IMR-90 (cell line): Measurements from ENCODE around the gene NT5C. TPM values are rescaled to one million over a fixed set of nuclear protein-coding genes. Genes with fewer than 3 reads are reported as not detected.
A peak's percentile ranks its signal among the peaks of the same experiment; 100 is the strongest.

Experiments used
- ATAC-seq: fragments of 200-7000 bp; cut with Tn5 transposase; 2 replicates; pipeline ENCODE4 v1.9.1; 2020; ENCODE audit warnings: low read depth, mild to moderate bottlenecking, moderate library complexity
- BruUV-seq: library from RNA; stranded (reverse); fragments of 400-500 nt; replicated peaks from 2 replicates; lab custom pipeline; 2021; lab: Mats Ljungman, UMichigan
- CTCF ChIA-PET: fragments of 300-600 bp; formaldehyde crosslinking; extraction: SDS; loops from one replicate; lab custom pipeline; 2021; ENCODE audit warnings: antibody characterized with exemption; lab: Yijun Ruan, JAX
- POLR2A ChIA-PET: fragments of 300-600 bp; sonication (Branson Sonifier 250); formaldehyde crosslinking; loops from one replicate; lab custom pipeline; 2022; ENCODE audit warnings: antibody characterized with exemption; ENCODE audit not compliant: unreplicated experiment; lab: Charles Lee
- DNase-seq: peaks from one replicate; pipeline ENCODE4 v3.0.0; 2013
- H2AFZ ChIP-seq: replicated peaks from 2 replicates; pipeline ENCODE3; 2013; ENCODE audit warnings: low read length, mild to moderate bottlenecking; ENCODE audit not compliant: poor library complexity
- H2AK5ac ChIP-seq: 2 replicates; pipeline ENCODE4 v1.6.1; 2013; ENCODE audit warnings: low read depth, low read length, inconsistent platforms
- H2AK9ac ChIP-seq: replicated peaks from 2 replicates; pipeline ENCODE3; 2013; ENCODE audit warnings: mild to moderate bottlenecking, low read depth, low read length, moderate library complexity; ENCODE audit not compliant: poor library complexity
- H2BK120ac ChIP-seq: 2 replicates; pipeline ENCODE4 v1.6.1; 2013; ENCODE audit warnings: low read depth, low read length, inconsistent platforms
- H2BK15ac ChIP-seq: 3 replicates; pipeline ENCODE4 v1.6.1; 2013; ENCODE audit warnings: low read depth, low read length, inconsistent platforms
- H2BK20ac ChIP-seq: 2 replicates; pipeline ENCODE4 v1.6.1; 2013; ENCODE audit warnings: low read depth, mild to moderate bottlenecking, inconsistent platforms, low read length, moderate library complexity
- H2BK5ac ChIP-seq: 2 replicates; pipeline ENCODE4 v1.6.1; 2013; ENCODE audit warnings: mild to moderate bottlenecking, low read depth, low read length, inconsistent platforms; ENCODE audit not compliant: poor library complexity, severe bottlenecking
- H3K14ac ChIP-seq: replicated peaks from 2 replicates; pipeline ENCODE4 v1.6.1; 2013; ENCODE audit warnings: low read depth, low read length, inconsistent platforms
- H3K18ac ChIP-seq: 2 replicates; pipeline ENCODE4 v1.6.1; 2013; ENCODE audit warnings: low read depth, low read length, control low read depth
- H3K23ac ChIP-seq: 2 replicates; pipeline ENCODE4 v1.6.1; 2013; ENCODE audit warnings: low read depth, low read length, inconsistent platforms
- H3K27ac ChIP-seq: 2 replicates; pipeline ENCODE4 v1.5.1; 2013; ENCODE audit warnings: mild to moderate bottlenecking, control low read depth, low read length; ENCODE audit not compliant: insufficient read depth
- H3K27me3 ChIP-seq: 2 replicates; pipeline ENCODE4 v1.6.1; 2013; ENCODE audit warnings: low read length; ENCODE audit not compliant: control insufficient read depth, insufficient read depth
- H3K36me3 ChIP-seq: 2 replicates; pipeline ENCODE4 v1.6.1; 2013; ENCODE audit warnings: low read length, mixed read lengths; ENCODE audit not compliant: control insufficient read depth, insufficient read depth
- H3K4ac ChIP-seq: 2 replicates; pipeline ENCODE4 v1.6.1; 2013; ENCODE audit warnings: low read depth, low read length, inconsistent platforms
- H3K4me1 ChIP-seq: 2 replicates; pipeline ENCODE4 v1.6.1; 2013; ENCODE audit warnings: low read length, mixed read lengths; ENCODE audit not compliant: control insufficient read depth, insufficient read depth
- H3K4me2 ChIP-seq: 2 replicates; pipeline ENCODE4 v1.6.1; 2013; ENCODE audit warnings: low read depth, mild to moderate bottlenecking, control low read depth, low read length, moderate library complexity
- H3K4me3 ChIP-seq: 2 replicates; pipeline ENCODE4 v1.5.1; 2013; ENCODE audit warnings: low read depth, mild to moderate bottlenecking, control low read depth, low read length, moderate library complexity; ENCODE audit not compliant: insufficient read depth
- H3K56ac ChIP-seq: 2 replicates; pipeline ENCODE4 v1.6.1; 2013; ENCODE audit warnings: low read length, inconsistent platforms; ENCODE audit not compliant: insufficient read depth; ENCODE audit errors: extremely low read depth
- H3K79me1 ChIP-seq, 2 experiments: 2 replicates each; pipeline ENCODE4 v1.6.1; 2013; ENCODE audit warnings: low read length in 2 of 2, inconsistent platforms in 1 of 2, low read depth in 1 of 2
- H3K9ac ChIP-seq: 2 replicates; pipeline ENCODE4 v1.6.1; 2013; ENCODE audit warnings: low read depth, low read length, control low read depth
- H3K9me1 ChIP-seq: 2 replicates; pipeline ENCODE4 v1.6.1; 2013; ENCODE audit warnings: low read length, inconsistent platforms; ENCODE audit not compliant: insufficient read depth
- H3K9me3 ChIP-seq: 2 replicates; pipeline ENCODE4 v1.6.1; 2013; ENCODE audit warnings: low read length; ENCODE audit not compliant: control insufficient read depth, insufficient read depth
- H4K20me1 ChIP-seq: 2 replicates; pipeline ENCODE4 v1.6.1; 2013; ENCODE audit warnings: low read length, inconsistent platforms; ENCODE audit not compliant: insufficient read depth
- H4K5ac ChIP-seq: 2 replicates; pipeline ENCODE4 v1.6.1; 2013; ENCODE audit warnings: mild to moderate bottlenecking, low read depth, low read length, control low read depth
- H4K8ac ChIP-seq, 2 experiments: 2 replicates each; pipeline ENCODE4 v1.6.1; 2013; ENCODE audit warnings: low read depth in 2 of 2, low read length in 2 of 2, control low read depth in 1 of 2, inconsistent platforms in 1 of 2
- H4K91ac ChIP-seq: 2 replicates; pipeline ENCODE4 v1.6.1; 2013; ENCODE audit warnings: low read depth, low read length, inconsistent platforms; ENCODE audit not compliant: insufficient read depth
- CEBPB ChIP-seq: IDR thresholded peaks from 2 replicates; pipeline ENCODE4 v1.6.1; 2012; ENCODE audit warnings: low read depth, low read length, improper control_type of control experiment
- CHD1 ChIP-seq: IDR thresholded peaks from 2 replicates; pipeline ENCODE4 v1.6.1; 2012; ENCODE audit warnings: low read depth, low read length, improper control_type of control experiment
- CTCF ChIP-seq: conservative IDR thresholded peaks from 2 replicates; pipeline ENCODE4 v1.5.1; 2012; ENCODE audit warnings: mild to moderate bottlenecking, low read depth, low read length, improper control_type of control experiment
- FOS ChIP-seq: fragments of 150-350 bp; IDR thresholded peaks from 2 replicates; pipeline ENCODE4 v1.6.1; 2016; ENCODE audit warnings: low read depth, low read length
- MAFK ChIP-seq: IDR thresholded peaks from 2 replicates; pipeline ENCODE4 v1.6.1; 2012; ENCODE audit warnings: low read depth, low read length, improper control_type of control experiment
- MAZ ChIP-seq: IDR thresholded peaks from 2 replicates; pipeline ENCODE4 v1.6.1; 2012; ENCODE audit warnings: low read depth, mild to moderate bottlenecking, low read length, improper control_type of control experiment, moderate library complexity, borderline replicate concordance
- MXI1 ChIP-seq: IDR thresholded peaks from 2 replicates; pipeline ENCODE4 v1.6.1; 2012; ENCODE audit warnings: low read depth, mild to moderate bottlenecking, low read length, moderate library complexity, borderline replicate concordance
- NFE2L2 ChIP-seq: fragments of 150-350 bp; IDR thresholded peaks from 2 replicates; pipeline ENCODE4 v1.6.1; 2016; ENCODE audit warnings: low read depth, mild to moderate bottlenecking, low read length
- RAD21 ChIP-seq: IDR thresholded peaks from 2 replicates; pipeline ENCODE4 v1.6.1; 2012; ENCODE audit warnings: low read length, improper control_type of control experiment
- SMC3 ChIP-seq: fragments of 150-350 bp; IDR thresholded peaks from 2 replicates; pipeline ENCODE4 v1.6.1; 2016; ENCODE audit warnings: low read depth, mild to moderate bottlenecking, antibody characterized with exemption, low read length, moderate library complexity
- WGBS, 2 experiments: methylation state at CpG; one replicate each; pipeline versions ENCODE4 v1.1.5 to v1.1.7; 2013; ENCODE audit warnings: missing lambda C conversion rate in 2 of 2; ENCODE audit not compliant: insufficient read length in 1 of 2; ENCODE audit errors: extremely low coverage in 2 of 2; 5-methylcytosine and 5-hydroxymethylcytosine counted together
- dilution Hi-C: fragments of 300-500 bp; cut with HindIII; formaldehyde crosslinking; loops from one replicate; pipeline ENCODE4 v1.14.3; 2018; ENCODE audit warnings: low sequenced_read_pairs; ENCODE audit not compliant: unreplicated experiment
- in situ Hi-C: fragments of 300-500 bp; cut with MboI; formaldehyde crosslinking; loops from 3 replicates; pipeline ENCODE4 v1.14.3; 2019; ENCODE audit warnings: low sequenced_read_pairs, inconsistent platforms, mixed read lengths
- intact Hi-C: fragments of 100-400 bp; cut with micrococcal nuclease; formaldehyde crosslinking; loops from 2 replicates; pipeline ENCODE4 v1.10.0; 2022
- polyA plus RNA-seq, 3 experiments: library from polyadenylated mRNA; depleted of rRNA; stranded (reverse); fragments of >200 nt; gene quantifications; 2 replicates each; pipeline ENCODE4 v1.2.3, GENCODE V29; 2012; ENCODE audit warnings: low replicate concordance in 1 of 3
- total RNA-seq: library from RNA; depleted of rRNA; stranded (reverse); fragments of >200 nt; gene quantifications from 2 replicates; pipeline ENCODE4 v1.2.3, GENCODE V29; 2012
- TF ChIP-seq, protein P1 (sequence below): fragments of 150-350 bp; IDR thresholded peaks from 2 replicates; pipeline ENCODE4 v1.6.1; 2017; ENCODE audit warnings: mild to moderate bottlenecking, antibody characterized with exemption, low read length, low read depth

Gene NT5C
- total and polyA plus RNA-seq, 2 of the 4 experiments (the other 2 are of a cell fraction) = 24.0 to 44.6 TPM

DNA sequence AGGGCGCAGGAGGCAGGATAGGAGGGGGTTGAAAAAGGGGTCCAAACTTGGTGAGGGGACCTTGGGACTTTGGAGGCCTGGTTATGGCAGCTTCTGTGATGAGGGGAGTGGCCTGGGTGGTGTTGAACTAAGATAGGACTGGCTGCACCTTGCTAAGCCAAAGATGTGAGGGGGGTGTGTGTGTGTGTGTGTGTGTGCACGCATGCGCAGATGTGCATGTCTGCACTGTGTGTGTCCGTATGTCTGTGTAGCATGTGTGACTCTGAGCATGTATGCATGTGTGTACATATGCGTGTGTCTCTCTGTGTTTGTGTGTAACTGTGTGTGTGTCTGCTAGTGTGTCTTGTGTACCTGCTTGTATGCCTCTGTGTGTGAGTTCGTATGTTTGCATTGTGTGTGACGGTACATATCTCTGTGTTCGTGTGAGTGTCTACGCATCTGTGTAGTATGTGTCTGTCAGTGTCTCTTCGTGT is 39.7 kb downstream of the NT5C start:
- peaks cover 28% of the 10 kb centered on the region for H3K4me1 ChIP-seq
- dilution Hi-C loops = no loop called here
- in situ Hi-C loops = no loop called here
- no peak overlapping the region for H3K27ac ChIP-seq
- H2AFZ ChIP-seq = peak overlapping the region; percentile 8
- no peak for DNase-seq
- no peak overlapping the region for H4K91ac ChIP-seq
- H4K20me1 ChIP-seq = no peaks in the 10 kb centered on the region; the same call in 1 of the 2 replicates
- ChIA-PET POLR2A (no interaction called here), CTCF (no interaction called here)
- H2BK5ac ChIP-seq = no peak overlapping the region
- H3K9ac ChIP-seq = no peak overlapping the region
- intact Hi-C loops = no loop called here
- no peak for ATAC-seq
- no peaks in the 10 kb centered on the region for H3K36me3 ChIP-seq
- no peak overlapping the region for H4K5ac ChIP-seq
- no peaks in the 10 kb centered on the region for H3K27me3 ChIP-seq
- H3K4me3 ChIP-seq = no peak overlapping the region
- TF ChIP-seq MAZ (no peak), CEBPB (no peak), NFE2L2 (no peak), MAFK (no peak), MXI1 (no peak), CHD1 (no peak), RAD21 (no peak), SMC3 (no peak), FOS (no peak), CTCF (no peak)
- TF ChIP-seq, protein P1, sequence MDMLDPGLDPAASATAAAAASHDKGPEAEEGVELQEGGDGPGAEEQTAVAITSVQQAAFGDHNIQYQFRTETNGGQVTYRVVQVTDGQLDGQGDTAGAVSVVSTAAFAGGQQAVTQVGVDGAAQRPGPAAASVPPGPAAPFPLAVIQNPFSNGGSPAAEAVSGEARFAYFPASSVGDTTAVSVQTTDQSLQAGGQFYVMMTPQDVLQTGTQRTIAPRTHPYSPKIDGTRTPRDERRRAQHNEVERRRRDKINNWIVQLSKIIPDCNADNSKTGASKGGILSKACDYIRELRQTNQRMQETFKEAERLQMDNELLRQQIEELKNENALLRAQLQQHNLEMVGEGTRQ = no peak
- H2BK20ac ChIP-seq = no peak overlapping the region
- H3K9me3 ChIP-seq = no peaks in the 10 kb centered on the region
- H2AK5ac ChIP-seq = peak overlapping the region; percentile 20
- peaks cover 22% of the 10 kb centered on the region for H3K9me1 ChIP-seq
- no peak overlapping the region for H3K14ac ChIP-seq
- H3K56ac ChIP-seq = no peak overlapping the region
- no peak overlapping the region for H2AK9ac ChIP-seq
- 88% methylated on average over 4 of the region's 10 CpGs; no CpG with 5 or more reads in 1 of the 2 experiments for WGBS, 2 experiments
- no peak overlapping the region for H2BK120ac ChIP-seq
- no TSS peak for BruUV-seq
- H3K18ac ChIP-seq = no peak overlapping the region
- H4K8ac ChIP-seq = no peak overlapping the region
- H3K79me1 ChIP-seq = peaks cover 0 to 34% of the 10 kb centered on the region in 2 experiments; a peak in 3 of 4 replicates
- 0 out of 2 replicates have a peak overlapping the region, but pooled peaks have one; percentile 24 for H3K4ac ChIP-seq
- H2BK15ac ChIP-seq = no peak overlapping the region
- H3K4me2 ChIP-seq = no peak overlapping the region
- 0 out of 2 replicates have a peak overlapping the region, but pooled peaks have one; percentile 2 for H3K23ac ChIP-seq
